Iris pigment epithelial cell (primary cell): ENCODE results near the gene RPLP2.
A peak's percentile ranks its signal among the peaks of the same experiment; 100 is the strongest.

Experiments
- DNase-seq: peaks from one replicate; pipeline ENCODE4 v3.0.0-alpha.2; 2011; ENCODE audit warnings: low read depth

Gene RPLP2

GRCh38 chr11:773830-774229 lies 35.9 kb upstream of the RPLP2 start:
- no peak for DNase-seq

GRCh38 chr11:774873-775592 lies 34.7 kb upstream of the RPLP2 start:
- DNase-seq: peak; percentile 56

DNA sequence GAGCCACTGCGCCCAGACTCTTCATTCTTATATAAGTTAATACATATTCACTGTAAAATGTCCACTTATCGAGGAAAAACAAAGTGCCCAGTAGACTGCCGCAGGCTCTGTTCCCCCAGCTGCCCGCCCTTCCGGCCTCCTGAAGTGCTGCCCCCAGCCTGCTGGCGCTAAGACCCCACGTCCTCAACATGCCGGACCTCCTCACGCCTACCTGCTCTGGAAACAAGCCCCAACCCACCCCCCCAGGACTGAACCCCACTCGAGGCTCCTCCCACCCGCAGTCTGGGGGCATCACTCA lies 33.6 kb upstream of the RPLP2 start:
- no peak for DNase-seq

- peak; percentile 34 for DNase-seq
Observed at GRCh38 chr11:776561-777287, 33.0 kb upstream of the RPLP2 start.

- DNase-seq: peak; percentile 82
Observed at GRCh38 chr11:777288-778255, 32.2 kb upstream of the RPLP2 start, which contains the start of gene GATD1. Gene GATD1, minus strand, starts transcription at chr11:777487. Its CDS starts 25 bp downstream, at chr11:777462.

GRCh38 chr11:778976-779954 lies 30.5 kb upstream of the RPLP2 start:
- DNase-seq: no peak

- no peak for DNase-seq
Observed at GRCh38 chr11:779955-780532, 29.7 kb upstream of the RPLP2 start.

- no peak for DNase-seq
Observed at GRCh38 chr11:782264-783174, 27.2 kb upstream of the RPLP2 start.

DNA sequence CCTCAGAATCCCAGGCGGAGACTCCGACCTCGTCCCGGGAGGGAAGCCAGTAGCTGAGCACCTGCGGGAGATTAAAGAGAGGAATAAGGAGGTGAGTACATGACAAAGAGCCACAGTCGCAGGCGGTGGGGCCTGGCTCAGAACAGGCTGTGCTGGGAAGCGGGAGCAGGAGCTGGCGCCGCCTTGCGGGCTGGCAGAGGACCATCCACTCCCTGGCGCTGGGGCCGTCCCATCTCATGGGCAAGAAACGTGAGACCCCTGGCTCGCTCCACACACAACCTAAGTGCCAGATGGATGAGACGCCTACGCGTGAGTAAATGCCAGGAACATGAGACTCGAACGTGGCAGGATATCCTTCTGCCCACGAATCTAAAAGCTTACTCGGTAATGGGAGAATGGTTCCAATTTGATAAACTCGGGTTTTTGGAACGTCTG lies 26.2 kb upstream of the RPLP2 start:
- DNase-seq: peak; percentile 80

DNA sequence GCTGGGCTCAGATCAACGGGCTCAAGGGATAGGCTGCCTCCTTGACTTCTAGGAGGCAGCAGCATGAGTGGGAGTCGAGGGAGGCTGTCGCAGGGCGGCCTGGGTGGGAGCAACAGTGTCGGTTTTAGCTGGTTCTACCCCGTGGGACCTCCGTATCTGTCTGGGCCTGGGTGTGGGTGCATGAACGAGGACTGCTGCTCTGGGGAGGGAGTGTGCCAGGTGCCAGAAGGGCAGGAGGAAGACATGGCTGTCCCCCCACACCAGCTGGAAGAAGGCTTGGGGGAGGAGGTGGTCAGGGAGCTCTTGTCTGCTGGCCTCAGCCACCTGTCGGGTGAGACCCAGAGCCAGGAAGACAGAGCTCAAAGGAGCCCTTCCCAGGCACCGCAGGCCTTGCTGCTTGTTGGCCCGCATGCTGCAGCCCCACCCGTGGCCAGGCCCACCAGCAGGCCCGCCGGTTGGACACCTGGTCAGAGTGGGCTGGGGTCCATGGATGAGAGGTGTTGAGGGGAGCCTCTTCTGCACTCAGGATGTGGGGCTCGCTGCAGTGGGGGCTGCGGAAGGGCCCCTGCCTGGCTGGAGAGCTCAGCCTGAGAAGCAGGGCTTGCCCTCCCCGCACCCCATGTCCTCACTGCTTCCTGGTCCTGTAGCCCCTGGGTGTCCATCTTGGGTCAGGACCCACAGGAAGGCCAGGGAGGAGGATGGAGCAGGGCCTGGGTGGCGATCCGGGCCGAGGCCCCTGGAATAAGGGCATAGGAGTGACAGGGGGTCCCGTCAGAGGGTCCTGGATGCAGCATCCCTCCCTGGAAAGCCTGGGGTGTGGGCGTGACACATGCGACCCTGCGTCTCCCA lies 23.3 kb upstream of the RPLP2 start:
- DNase-seq: no peak

GRCh38 chr11:787084-787675 lies 22.6 kb upstream of the RPLP2 start:
- no peak for DNase-seq

- DNase-seq: no peak
Observed at GRCh38 chr11:788009-788640, 21.6 kb upstream of the RPLP2 start.

DNA sequence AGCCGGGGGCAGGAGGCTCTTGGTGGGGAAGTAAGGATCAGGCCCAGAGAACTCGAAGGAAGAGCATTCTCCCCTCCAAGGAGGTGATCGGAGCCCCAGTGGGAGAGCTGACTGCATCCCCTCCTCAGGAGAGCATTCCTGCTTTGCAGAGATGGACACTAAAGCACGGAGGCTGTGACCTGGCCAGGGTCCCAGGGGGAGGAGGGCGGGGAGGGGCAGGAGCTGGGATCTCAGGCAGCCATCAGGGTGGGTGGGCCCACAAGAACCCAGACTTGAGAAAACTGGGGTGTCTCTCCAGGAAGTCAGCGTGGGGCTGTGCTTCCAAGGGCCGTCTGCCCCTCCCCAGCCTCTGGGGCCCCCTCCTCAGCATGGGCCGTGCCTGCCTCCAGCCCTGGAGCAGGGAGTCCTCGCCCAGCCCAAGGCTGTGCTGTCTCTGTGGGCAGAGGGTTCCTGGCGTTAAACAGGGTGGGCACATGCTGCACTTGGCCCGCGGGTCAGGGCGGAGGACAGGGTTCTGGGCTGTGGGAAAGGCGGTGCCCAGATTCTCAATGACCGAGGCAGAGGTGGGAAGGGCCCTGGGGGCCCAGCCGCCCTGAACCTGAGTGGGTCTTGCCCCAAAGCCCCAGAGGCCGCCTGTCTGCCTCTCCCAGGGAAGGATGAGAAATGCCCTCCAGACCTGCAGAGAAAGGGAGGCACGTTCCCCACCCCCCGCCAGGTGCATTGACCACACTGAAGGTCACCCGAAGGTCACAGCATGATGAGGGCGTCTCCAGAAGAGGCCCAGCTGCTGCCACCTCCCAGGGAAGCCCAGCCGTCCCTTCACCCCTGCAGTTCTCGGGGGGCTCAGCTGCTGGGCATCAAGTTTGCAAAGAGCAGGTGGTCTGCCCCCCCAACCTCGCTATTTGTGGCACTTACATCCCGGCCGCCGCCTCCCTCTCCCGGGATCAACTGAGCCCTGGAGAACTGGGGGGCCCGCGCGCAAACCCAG lies 20.5 kb upstream of the RPLP2 start:
- no peak for DNase-seq

- peak; percentile 40 for DNase-seq
Observed at GRCh38 chr11:789943-790342, 19.8 kb upstream of the RPLP2 start, which contains the start of gene CEND1. Gene CEND1, minus strand, starts transcription at chr11:790090. Its CDS starts 1,514 bp downstream, at chr11:788576.

DNA sequence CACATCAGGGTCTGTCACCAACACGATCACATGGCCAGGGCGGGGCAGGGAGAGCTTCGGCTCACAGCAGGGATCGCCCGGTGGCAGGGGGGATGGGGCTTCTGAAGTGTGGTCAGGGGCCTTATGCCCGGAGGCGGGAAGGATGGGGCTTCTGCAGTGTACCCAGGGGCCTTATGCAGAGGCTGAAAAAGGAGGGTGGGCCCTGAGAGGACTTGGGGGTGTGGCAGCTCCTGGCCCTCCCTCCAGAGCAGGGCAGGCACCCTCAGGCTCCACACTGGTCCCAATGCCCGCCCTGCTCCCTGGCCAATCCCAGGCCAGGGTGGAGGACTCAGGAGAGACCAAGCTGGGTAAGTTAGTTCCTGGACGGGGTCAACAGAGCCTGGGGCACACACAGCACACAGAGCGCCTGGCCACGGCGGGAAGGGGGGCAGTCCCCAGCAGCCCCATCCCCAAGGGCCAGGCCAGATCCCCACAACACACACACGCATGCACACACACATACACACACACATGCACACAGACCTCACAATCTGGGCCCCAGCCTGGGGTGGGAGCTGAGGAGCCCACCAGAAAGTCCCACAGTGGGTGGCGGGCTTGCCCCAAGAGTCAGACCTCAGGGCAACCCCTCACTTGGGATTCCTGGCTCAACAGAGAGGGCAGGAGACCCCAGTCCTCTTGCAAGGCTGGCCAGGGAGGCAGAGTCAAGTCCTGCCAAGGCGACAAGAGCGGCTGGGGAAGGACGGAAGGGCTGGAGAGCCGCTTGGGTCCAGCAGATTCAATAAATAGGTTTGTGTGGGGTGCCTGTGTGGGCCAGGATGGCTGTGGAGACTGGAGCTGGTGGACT lies 18.8 kb upstream of the RPLP2 start:
- DNase-seq: no peak
